Stimulated activated effector memory CD8-positive, alpha-beta T cell treated with anti-CD3 and anti-CD28 coated beads, Interleukin-12 subunit alpha, Interleukin-12 subunit beta, amount 100 ng/mL, for 72 hours (primary cell): ENCODE measurements around the gene DOLK.

Experiments used
- ATAC-seq: fragments of 150-1000 bp; cut with Tn5 transposase; 2 replicates; pipeline ENCODE4 v1.10.0; 2021
- DNase-seq, 2 donors: peaks; one replicate each; pipeline ENCODE4 v3.0.0; 2021 to 2022; ENCODE audit warnings: low spot score in 2 of 2
- H3K27ac Mint-ChIP-seq: one replicate; pipeline ENCODE4 v1.8.0; 2022; ENCODE audit warnings: mild to moderate bottlenecking, mixed read lengths
- H3K36me3 Mint-ChIP-seq: one replicate; pipeline ENCODE4 v1.8.0; 2022; ENCODE audit warnings: mild to moderate bottlenecking, mixed read lengths
- H3K4me1 Mint-ChIP-seq: one replicate; pipeline ENCODE4 v1.8.0; 2022; ENCODE audit warnings: mixed read lengths
- H3K4me3 Mint-ChIP-seq: one replicate; pipeline ENCODE4 v1.8.0; 2022; ENCODE audit warnings: mild to moderate bottlenecking, mixed read lengths
- H3K9me3 Mint-ChIP-seq: one replicate; pipeline ENCODE4 v1.8.0; 2022; ENCODE audit warnings: mixed read lengths

Gene DOLK

GRCh38 chr9:128940946-128941755 is 6.3 kb downstream of the DOLK start:
- Mint-ChIP-seq H3K4me3 (no peak overlapping the region), H3K36me3 (peaks cover under 1% of the 10 kb centered on the region), H3K4me1 (peaks cover 7% of the 10 kb centered on the region), H3K9me3 (no peaks in the 10 kb centered on the region), H3K27ac (peak overlapping the region; percentile 58)
- ATAC-seq: no peak
- no peak for DNase-seq

GRCh38 chr9:128940271-128940921 is 7.0 kb downstream of the DOLK start:
- Mint-ChIP-seq H3K9me3 (no peaks in the 10 kb centered on the region), H3K4me3 (no peak overlapping the region), H3K36me3 (no peaks in the 10 kb centered on the region), H3K4me1 (no peaks in the 10 kb centered on the region), H3K27ac (peak overlapping the region; percentile 58)
- no peak for ATAC-seq
- no peak for DNase-seq

- no peaks in the 10 kb centered on the region for H3K9me3 Mint-ChIP-seq
- no peaks in the 10 kb centered on the region for H3K4me1 Mint-ChIP-seq
- H3K4me3 Mint-ChIP-seq: no peak overlapping the region
- no peaks in the 10 kb centered on the region for H3K36me3 Mint-ChIP-seq
- no peak for ATAC-seq
- H3K27ac Mint-ChIP-seq: no peak overlapping the region
- DNase-seq: no peak
Observed at GRCh38 chr9:128937310-128938165, 9.9 kb downstream of the DOLK start.

GRCh38 chr9:128936171-128936865 is 11.1 kb downstream of the DOLK start:
- Mint-ChIP-seq H3K27ac (no peak overlapping the region), H3K36me3 (no peaks in the 10 kb centered on the region), H3K4me1 (no peaks in the 10 kb centered on the region), H3K9me3 (no peaks in the 10 kb centered on the region), H3K4me3 (no peak overlapping the region)
- DNase-seq (no peak), ATAC-seq (no peak)

- no peak for DNase-seq
- no peaks in the 10 kb centered on the region for H3K4me1 Mint-ChIP-seq
- no peak overlapping the region for H3K27ac Mint-ChIP-seq
- H3K36me3 Mint-ChIP-seq: no peaks in the 10 kb centered on the region
- H3K4me3 Mint-ChIP-seq: no peak overlapping the region
- ATAC-seq: no peak
- no peaks in the 10 kb centered on the region for H3K9me3 Mint-ChIP-seq
Observed at GRCh38 chr9:128933731-128934130, 13.7 kb downstream of the DOLK start.

- DNase-seq (no peak), ATAC-seq (no peak)
- Mint-ChIP-seq H3K4me3 (no peak overlapping the region), H3K4me1 (peaks cover 13% of the 10 kb centered on the region), H3K27ac (no peak overlapping the region), H3K9me3 (no peaks in the 10 kb centered on the region), H3K36me3 (no peaks in the 10 kb centered on the region)
Observed at GRCh38 chr9:128929560-128929959, 17.8 kb downstream of the DOLK start.

GRCh38 chr9:128928624-128929023 is 18.8 kb downstream of the DOLK start:
- Mint-ChIP-seq H3K27ac (no peak overlapping the region), H3K9me3 (no peaks in the 10 kb centered on the region), H3K4me1 (peaks cover 13% of the 10 kb centered on the region), H3K36me3 (no peaks in the 10 kb centered on the region), H3K4me3 (no peak overlapping the region)
- DNase-seq (no peak), ATAC-seq (no peak)

- peak; percentile 36 to 68 for DNase-seq
- peak; percentile 77 for ATAC-seq
- Mint-ChIP-seq H3K4me1 (peaks cover 13% of the 10 kb centered on the region), H3K36me3 (no peaks in the 10 kb centered on the region), H3K9me3 (no peaks in the 10 kb centered on the region), H3K27ac (no peak overlapping the region), H3K4me3 (no peak overlapping the region)
Observed at GRCh38 chr9:128927731-128928411, 19.5 kb downstream of the DOLK start.

GRCh38 chr9:128923493-128923883 is 23.9 kb downstream of the DOLK start:
- H3K4me1 Mint-ChIP-seq: peaks cover 18% of the 10 kb centered on the region
- no peak overlapping the region for H3K4me3 Mint-ChIP-seq
- H3K36me3 Mint-ChIP-seq: peaks cover 14% of the 10 kb centered on the region
- DNase-seq (no peak), ATAC-seq (no peak)
- no peak overlapping the region for H3K27ac Mint-ChIP-seq
- H3K9me3 Mint-ChIP-seq: no peaks in the 10 kb centered on the region

GRCh38 chr9:128921881-128922763 is 25.3 kb downstream of the DOLK start:
- Mint-ChIP-seq H3K4me3 (no peak overlapping the region), H3K27ac (peak overlapping the region; percentile 20), H3K9me3 (no peaks in the 10 kb centered on the region), H3K36me3 (peaks cover 27% of the 10 kb centered on the region), H3K4me1 (peaks cover 10% of the 10 kb centered on the region)
- DNase-seq: no peak
- ATAC-seq: peak; percentile 67

GRCh38 chr9:128920381-128921058 is 26.9 kb downstream of the DOLK start, which contains the start of gene PHYHD1:
TSS of gene PHYHD1 (plus strand) at chr9:128920982. CDS start at chr9:128922324, 1,342 bp downstream.
- DNase-seq (no peak), ATAC-seq (no peak)
- no peak within 1 kb of the TSS for H3K4me3 Mint-ChIP-seq
- H3K36me3 Mint-ChIP-seq: peaks cover 41% of the 10 kb centered on the region
- H3K27ac Mint-ChIP-seq: peak within 1 kb of the TSS; percentile 20
- H3K9me3 Mint-ChIP-seq: no peaks in the 10 kb centered on the region
- peaks cover 6% of the 10 kb centered on the region for H3K4me1 Mint-ChIP-seq

GRCh38 chr9:128919402-128920089 is 27.9 kb downstream of the DOLK start:
- Mint-ChIP-seq H3K36me3 (peaks cover 43% of the 10 kb centered on the region), H3K4me3 (no peak overlapping the region), H3K27ac (peak overlapping the region; percentile 70), H3K4me1 (peaks cover 6% of the 10 kb centered on the region), H3K9me3 (no peaks in the 10 kb centered on the region)
- ATAC-seq: no peak
- DNase-seq: no peak

- Mint-ChIP-seq H3K27ac (peak overlapping the region; percentile 70), H3K4me3 (no peak overlapping the region), H3K36me3 (peaks cover 43% of the 10 kb centered on the region), H3K4me1 (peaks cover 6% of the 10 kb centered on the region), H3K9me3 (no peaks in the 10 kb centered on the region)
- DNase-seq: no peak
- ATAC-seq: no peak
Observed at GRCh38 chr9:128918921-128919320, 28.5 kb downstream of the DOLK start.
